GM08714 (cell line): ENCODE measurements around the gene DAP.
"Not testable (repeated sequence)": the region's sequence is repeated elsewhere in the genome, so short reads cannot be mapped to it uniquely, and the experiment has no call there.

ENCODE experiments used
- H3K4me3 ChIP-seq: fragments of 200-500 bp; sonication (Bioruptor generic); 2 replicates; pipeline ENCODE4 v1.5.1; 2014; ENCODE audit warnings: mild to moderate bottlenecking, low read length, inconsistent platforms
- ZNF274 ChIP-seq: IDR thresholded peaks from 2 replicates; pipeline ENCODE4 v1.6.1; 2012; ENCODE audit warnings: mild to moderate bottlenecking, low read depth, low read length

DAP gene

DNA sequence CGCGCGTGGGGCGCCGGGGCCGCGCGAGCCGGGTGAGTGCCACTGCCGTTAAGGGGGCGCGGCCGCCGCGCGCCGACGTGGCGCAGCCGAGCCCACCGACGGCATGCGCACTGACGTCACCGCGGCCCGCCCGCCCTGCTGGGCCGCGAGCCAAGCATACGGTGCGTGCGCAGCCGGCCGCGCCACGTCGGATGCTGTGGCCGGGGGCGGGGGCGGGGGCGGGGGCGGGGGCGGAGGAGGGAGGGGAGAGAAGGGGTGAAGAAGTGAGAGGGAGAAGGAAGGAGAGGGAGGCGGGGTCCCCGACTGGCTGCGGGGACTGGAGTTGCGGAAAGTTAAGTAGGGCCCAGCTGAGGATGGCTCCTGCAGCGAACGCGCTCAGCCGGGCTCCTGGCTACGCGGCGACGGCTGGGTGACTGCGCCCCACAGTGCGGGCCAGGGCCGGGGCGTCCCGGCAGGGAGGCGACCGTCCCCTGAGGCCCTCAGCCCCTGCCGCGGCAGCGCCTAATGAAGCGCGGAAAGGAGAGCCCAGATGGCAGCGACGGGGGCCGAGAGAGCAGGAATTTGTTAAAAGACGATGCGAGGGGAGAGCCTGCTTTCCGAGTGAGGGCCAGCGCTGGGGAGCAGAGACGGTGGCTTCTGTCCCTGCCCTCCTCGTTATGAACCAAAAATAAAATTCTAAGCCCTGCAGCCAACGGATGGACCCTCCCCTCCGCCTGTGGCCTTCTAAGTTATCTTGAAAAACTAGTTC is at the start of gene DAP:
TSS of gene DAP (minus strand) at position 50 of the 748 bp plus-strand sequence. CDS start 166 bp downstream, outside the sequence.
- peak within 1 kb of the TSS; percentile 85 for H3K4me3 ChIP-seq
- TF ChIP-seq ZNF274 = no peak

- no peak overlapping the region for H3K4me3 ChIP-seq
- no peak for TF ChIP-seq ZNF274
Measured at GRCh38 chr5:10808347-10809226, 47.6 kb upstream of the DAP start.

GRCh38 chr5:10801931-10802666 is 41.1 kb upstream of the DAP start:
- TF ChIP-seq ZNF274 = no peak
- H3K4me3 ChIP-seq = no peak overlapping the region

- TF ChIP-seq ZNF274 = no peak
- no peak overlapping the region for H3K4me3 ChIP-seq
Measured at GRCh38 chr5:10800852-10801251, 39.8 kb upstream of the DAP start.

DNA sequence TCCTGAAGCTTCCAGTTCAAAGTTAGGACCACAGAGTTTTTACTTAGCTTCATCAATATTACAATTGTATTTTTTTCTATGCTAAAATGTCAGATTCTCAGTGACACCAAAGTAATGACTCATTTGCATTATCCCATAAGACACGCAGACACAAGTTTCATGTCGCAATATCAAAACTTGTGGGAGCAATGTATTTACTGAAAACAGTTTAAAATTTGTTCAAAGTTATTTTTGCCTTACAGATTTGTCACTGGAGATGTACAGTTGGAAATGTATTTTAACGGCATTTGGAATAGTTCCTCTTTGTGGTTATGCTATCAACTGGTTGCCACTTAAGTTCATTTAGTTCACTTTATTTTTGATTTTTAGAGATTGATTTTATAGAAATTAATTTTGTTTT is 36.2 kb upstream of the DAP start:
- H3K4me3 ChIP-seq = no peak overlapping the region
- no peak for TF ChIP-seq ZNF274

- H3K4me3 ChIP-seq = no peak overlapping the region
- no peak for TF ChIP-seq ZNF274
Measured at GRCh38 chr5:10793785-10794184, 32.8 kb upstream of the DAP start.

DNA sequence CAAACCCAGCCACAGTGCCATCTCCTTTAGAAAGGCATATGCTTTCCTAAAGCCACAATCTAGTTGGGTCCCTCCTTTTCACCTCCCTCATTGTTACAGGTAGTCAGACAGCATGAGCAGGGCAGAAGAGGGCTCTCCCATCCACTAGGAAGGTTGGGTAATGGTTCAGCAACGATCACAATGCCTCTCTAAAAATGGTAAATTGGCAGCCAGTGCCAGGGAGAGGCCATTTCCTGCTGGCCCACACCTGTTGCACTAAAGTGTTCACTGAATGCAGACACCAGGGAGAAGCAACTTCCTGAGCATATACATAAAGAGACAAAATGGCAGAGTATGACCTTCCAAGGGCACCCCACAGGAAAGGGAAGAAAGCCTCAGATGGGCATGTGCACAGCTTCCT is 31.3 kb upstream of the DAP start:
- H3K4me3 ChIP-seq = no peak overlapping the region
- TF ChIP-seq ZNF274 = no peak

DNA sequence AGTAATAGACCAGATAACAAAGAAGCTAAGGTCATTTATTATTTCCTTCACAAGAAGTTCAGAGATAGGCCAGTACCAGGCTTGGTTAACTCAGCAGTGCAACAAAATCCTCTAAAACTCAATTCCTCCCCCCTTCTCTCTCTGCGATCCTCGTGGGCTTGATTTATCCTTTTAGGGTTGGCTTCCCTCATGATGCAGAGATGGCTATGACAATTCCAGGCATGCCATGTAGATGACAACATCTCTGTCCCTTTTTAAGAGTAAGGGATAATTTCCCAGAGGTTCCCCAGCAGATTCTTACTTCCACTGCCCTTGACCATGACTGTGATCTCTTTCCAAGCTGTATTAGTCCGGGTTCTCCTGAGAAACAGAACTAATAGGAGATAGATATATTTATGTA is 28.7 kb upstream of the DAP start:
- TF ChIP-seq ZNF274 = no peak
- no peak overlapping the region for H3K4me3 ChIP-seq

DNA sequence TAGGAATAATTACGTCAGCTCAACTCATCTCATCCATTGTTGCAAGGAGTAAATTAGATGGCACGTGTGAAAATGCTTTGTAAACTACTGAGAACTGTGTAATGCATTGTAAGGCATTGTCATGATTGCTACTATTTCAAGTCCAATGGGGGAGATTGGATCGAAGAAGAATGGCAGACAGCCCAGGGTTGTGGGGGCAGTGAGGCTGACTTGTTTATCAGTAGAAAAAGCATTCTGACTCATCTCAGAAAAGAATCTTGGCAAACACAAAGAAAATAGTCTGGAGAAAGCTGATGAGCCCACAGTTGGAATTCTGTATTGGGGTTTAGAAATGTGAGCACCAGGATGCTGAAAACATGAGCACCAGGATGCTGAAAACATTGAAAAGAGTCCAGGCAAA is 28.0 kb upstream of the DAP start:
- no peak overlapping the region for H3K4me3 ChIP-seq
- TF ChIP-seq ZNF274 = no peak

DNA sequence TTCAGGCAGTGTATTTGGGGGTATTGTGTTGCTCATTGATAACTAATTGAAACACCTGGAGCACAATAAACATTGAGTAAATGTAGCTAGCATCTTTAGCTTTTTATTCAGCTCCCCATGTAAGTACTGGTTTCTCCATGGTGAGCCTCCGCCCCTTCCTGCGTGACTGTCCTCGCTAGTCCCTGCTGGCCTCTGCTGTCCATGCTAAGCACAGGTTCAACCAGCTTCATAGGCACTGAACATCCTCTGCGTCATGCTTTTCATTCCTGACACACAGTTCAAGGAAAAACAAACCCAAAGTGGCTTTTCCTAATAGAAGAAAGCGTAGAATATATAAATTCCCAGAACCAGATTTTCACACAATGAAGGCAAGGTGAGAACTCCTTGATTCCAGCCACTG is 27.3 kb upstream of the DAP start:
- no peak for TF ChIP-seq ZNF274
- no peak overlapping the region for H3K4me3 ChIP-seq

- no peak overlapping the region for H3K4me3 ChIP-seq
- no peak for TF ChIP-seq ZNF274
Measured at GRCh38 chr5:10786835-10787234, 25.8 kb upstream of the DAP start.

DNA sequence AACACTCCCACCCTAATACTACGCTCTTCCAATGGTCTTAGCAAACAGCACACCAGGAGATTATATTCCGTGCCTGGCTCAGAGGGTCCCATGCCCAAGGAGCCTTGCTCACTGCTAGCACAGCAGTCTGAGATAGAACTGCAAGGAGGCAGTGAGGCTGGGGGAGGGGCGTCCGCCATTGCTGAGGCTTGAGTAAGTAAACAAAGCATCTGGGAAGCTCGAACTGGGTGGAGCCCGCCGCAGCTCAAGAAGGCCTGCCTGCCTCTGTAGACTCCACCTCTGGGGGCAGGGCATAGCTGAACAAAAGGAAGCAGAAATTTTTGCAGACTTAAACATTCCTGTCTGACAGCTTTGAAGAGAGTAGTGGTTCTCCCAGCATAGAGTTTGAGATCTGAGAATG is 19.2 kb upstream of the DAP start:
- not testable (repeated sequence) for H3K4me3 ChIP-seq

- no peak for TF ChIP-seq ZNF274
- no peak overlapping the region for H3K4me3 ChIP-seq
Measured at GRCh38 chr5:10779592-10779991, 18.6 kb upstream of the DAP start.

GRCh38 chr5:10778179-10778910 is 17.3 kb upstream of the DAP start:
- no peak for TF ChIP-seq ZNF274
- H3K4me3 ChIP-seq = no peak overlapping the region
